GM19438 (cell line): ENCODE measurements around the gene IQSEC3.
"Not testable (repeated sequence)": the region's sequence is repeated elsewhere in the genome, so short reads cannot be mapped to it uniquely, and the experiment has no call there.

ENCODE experiments used
- ATAC-seq: cut with Tn5 transposase; IDR thresholded peaks from one replicate; pipeline ENCODE4 v1.9.1; 2021; ENCODE audit warnings: low read depth; ENCODE audit not compliant: unreplicated experiment

IQSEC3 gene

GRCh38 chr12:133616-134232 is 67.2 kb downstream of the IQSEC3 start:
- ATAC-seq: not testable (repeated sequence)

DNA sequence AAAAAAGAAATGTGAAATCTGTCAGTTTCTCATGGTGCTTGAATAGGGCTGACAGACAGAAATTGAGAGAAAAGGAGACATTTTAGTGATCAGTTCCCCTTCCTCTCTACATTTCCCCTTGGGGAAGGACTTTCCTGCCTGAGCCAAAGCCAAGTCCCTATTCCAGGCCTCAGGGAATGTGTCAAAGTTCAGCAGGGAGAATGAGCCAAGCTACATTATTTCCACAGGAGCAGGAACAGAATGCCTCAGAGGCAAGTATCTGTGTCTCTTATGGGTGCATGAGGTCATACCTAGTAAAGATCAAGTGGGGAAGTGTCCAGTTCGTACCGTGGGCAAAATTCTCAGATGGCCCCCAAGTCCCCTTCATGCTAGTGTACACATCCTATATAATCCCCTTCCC is 68.6 kb downstream of the IQSEC3 start:
- ATAC-seq: no peak

DNA sequence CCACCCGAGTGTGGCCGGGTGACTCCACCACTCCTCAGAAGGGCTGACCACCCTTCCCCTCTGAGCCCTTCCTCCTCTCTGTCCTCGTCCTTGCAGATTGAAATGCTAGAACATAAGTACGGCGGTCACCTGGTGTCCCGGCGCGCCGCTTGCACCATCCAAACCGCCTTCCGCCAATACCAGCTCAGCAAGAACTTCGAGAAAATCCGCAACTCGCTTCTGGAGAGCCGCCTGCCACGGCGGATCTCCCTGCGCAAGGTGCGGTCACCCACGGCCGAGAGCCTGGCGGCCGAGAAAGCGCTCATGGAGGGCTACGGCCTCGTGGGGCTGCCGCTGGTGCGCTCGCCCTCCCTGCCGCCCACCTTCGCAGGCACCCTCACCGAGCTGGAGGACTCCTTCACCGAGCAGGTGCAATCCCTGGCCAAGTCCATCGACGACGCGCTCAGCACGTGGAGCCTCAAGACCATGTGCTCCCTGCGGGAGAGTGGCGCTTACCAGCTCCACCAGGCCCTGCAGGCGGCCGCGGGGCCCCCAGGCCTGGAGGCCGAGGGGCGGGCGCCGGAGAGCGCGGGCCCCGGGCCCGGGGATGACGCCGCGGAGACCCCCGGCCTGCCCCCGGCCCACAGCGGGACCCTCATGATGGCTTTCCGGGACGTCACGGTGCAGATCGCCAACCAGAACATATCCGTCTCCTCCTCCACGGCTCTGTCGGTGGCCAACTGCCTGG is 71.8 kb downstream of the IQSEC3 start:
- ATAC-seq: no peak

GRCh38 chr12:138898-139534 is 72.4 kb downstream of the IQSEC3 start:
- ATAC-seq: no peak

DNA sequence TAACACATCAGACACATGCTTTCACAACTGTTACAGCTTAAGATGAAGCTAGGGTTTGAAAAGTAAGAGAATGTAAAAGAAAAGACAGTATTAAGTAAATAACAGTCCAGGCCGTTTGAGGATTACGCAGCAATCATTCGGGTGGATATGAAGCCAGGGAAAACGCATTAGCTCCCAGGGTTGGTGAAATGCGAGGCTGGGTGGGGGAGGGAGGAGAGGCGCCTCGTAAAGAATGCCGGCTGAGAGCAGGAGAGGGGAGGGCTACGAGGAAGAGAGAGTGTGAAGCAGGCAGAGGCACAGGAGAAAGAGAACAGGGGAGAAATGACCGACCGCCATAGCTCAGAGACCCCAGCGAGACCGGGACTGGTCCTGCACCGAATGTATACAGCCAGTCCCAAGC is 73.0 kb downstream of the IQSEC3 start:
- ATAC-seq: no peak

DNA sequence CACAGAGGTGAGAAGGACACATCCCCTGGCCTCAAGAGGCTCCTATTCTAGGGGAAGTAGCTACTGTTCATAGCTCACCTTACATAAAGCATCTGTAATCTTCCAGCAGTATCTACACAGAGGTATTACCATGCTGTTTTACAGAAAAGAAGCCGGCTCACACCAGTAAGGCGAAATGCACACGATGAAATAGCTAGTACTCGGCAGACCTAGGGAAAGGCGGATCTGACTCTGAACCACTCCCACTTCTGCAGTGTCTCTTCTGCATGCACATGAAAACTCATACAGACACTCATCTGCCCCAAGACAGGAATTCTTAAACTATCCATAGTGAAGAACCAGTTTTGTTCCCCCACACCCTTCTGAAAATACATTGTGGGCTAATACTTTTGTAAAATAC is 73.6 kb downstream of the IQSEC3 start:
- no peak for ATAC-seq

DNA sequence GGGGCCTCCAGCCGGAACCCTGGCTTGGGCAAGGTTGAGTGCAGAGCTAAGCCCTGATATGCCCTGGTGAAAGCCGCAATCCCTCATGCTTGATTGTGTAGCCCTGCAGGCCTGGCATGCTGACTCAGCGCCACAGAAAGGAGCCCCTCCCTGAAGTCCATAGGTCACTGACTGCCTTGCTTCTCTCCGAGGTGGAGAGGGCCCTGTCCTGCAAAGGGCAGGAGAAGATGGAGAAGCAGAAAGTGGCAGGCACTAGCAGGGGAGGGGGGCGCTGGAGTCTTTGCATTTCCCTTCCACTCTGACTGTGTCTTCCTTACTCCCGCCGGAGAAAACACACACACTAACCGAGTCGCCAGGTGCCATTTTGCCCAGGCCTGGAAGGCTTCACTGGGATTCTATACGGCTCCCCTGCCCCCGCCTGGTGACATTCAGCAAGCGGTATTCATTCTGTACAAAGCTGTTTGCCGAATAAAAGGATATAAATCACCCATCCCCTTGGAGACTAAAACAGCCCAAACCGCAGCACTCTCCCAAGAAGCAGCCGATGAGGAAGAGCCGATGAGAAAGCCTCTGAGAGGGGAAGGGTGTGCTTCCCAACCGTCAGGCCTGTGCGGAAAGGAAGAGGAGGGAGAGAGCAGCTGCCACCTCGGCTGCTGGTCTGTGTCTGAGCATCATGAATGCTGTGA is 77.5 kb downstream of the IQSEC3 start:
- no peak for ATAC-seq

DNA sequence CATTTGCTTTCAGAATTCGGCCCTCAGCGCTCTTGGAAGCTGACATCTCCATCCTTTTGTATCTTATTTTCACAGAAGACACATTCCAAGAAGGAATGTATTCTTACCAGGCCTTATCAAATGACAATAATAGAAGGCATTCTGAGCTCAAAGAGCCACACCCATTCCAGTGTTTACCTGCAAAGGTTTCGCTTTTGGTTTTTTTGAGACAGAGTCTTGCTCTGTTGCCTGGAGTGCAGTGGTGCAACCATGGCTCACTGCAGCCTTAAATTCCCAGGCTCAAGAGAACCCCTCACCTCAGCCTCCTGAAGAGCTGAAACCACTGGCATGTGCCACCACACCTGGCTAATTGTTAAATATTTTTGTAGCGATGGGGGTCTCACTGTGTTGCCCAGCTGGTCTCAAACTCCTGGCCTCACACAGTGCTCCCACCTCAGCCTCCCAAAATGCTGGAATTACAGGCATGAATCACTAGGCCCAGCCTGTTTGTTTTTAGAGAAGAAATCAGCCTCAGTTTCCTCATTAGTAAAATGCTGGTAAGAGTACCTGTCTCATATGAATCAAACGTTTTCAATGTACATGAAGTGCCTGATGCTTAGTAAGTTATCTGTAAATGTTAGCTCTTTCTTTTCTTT is 78.2 kb downstream of the IQSEC3 start:
- no peak for ATAC-seq

DNA sequence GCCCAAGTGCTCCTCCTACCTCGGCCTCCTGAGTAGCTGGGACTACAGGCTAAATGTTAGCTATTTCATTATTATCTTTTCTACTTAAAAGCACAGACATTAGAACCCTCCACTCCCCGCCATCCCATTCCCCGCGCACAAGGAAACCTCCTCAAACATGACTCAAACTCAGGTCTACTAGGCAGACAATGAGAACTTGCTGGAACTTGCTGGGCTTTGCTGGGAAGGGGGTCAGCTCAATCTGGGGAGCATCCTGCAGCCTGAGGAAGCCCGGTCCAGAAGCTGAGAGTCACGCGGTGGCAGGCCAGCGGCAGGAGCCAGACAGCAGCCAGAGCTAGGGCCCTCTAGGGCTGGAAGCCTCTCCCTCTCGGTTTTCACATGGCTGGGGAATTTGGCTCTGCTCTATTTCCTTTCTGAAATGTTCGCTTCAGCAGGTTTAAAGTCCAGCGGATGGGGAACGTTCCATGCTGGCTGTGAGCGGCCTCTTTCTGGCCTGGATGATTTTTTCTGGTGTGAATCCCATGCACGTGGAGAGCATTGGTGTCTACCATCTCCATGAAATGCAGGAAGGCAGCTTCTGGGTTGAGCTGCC is 78.9 kb downstream of the IQSEC3 start:
- no peak for ATAC-seq

DNA sequence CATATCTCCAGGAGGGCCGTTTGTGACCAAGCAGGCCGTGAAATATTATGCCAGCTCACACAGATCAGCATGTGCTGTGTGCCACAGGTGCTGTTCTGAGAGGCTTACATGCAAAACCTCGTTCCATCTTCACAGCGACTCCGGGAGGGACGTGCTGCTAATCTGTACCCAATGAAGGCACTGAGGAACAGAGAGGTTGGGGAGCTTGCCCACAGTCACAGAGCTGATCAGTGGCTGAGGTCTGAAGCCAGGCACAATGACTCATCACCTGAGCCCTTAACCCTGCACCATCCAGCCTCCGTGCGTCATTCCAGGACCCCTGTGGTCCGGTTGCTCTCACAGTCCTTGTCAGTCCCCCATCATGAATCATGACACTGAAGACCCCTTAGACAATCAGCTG is 80.7 kb downstream of the IQSEC3 start:
- ATAC-seq: no peak

DNA sequence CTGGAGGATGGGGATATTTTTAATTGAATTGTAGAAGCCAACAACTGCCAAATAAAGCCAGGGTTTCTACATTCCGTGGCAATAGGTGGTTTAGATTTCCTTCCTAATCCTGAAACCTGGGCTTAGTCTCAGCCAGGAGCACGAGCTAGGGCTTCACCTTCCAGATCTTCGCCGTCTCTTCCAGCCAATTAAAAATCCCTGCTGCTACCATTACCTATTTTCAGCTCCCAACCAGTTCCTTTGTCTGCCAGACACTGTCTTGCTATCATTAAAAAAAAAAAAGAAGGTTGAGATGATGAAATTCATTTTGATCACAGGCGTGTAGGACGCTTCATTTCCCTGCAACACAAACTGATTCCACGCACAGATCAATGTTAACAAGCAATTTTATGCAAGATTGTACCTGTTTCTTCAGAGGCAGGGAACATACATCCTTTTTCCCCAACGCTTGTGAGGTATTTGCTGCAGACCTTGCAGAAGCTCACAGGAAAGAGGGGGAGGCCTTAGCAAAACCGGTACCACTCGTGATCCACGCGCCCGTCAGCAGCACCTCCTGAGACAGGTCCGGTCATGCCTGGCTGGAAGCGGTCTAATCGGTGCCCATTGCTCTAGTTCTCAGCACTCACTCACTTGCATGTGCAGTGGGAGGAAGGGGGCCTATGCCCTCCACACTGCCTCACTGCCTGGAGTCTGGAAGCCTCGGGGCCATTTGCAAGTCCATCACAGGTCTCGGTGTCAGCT is 82.3 kb downstream of the IQSEC3 start:
- ATAC-seq: no peak

- ATAC-seq: no peak
Measured at GRCh38 chr12:151579-151978, 85.0 kb downstream of the IQSEC3 start.

DNA sequence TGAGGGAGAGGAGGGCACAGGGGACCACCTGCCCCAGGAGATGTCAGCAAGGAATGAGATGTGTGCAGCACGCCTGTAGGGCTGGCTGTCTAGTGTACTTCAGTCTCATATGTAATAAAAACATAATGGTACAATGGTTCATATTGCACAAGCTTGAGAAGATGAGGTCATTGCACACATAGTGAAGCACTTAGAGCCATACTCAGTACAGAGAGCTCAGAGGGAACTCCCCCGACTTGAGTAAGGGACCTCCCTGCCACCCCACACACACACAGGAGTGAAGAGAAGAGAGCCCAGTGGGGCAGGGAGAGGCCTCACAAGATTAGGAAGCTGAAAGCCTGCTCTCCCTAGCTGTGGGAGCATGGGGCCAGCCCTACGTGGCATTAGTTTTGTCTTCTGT is 85.9 kb downstream of the IQSEC3 start:
- no peak for ATAC-seq

GRCh38 chr12:153080-153746 is 86.6 kb downstream of the IQSEC3 start:
- ATAC-seq: no peak

GRCh38 chr12:154058-154457 is 87.5 kb downstream of the IQSEC3 start:
- ATAC-seq: no peak

- ATAC-seq: no peak
Measured at GRCh38 chr12:155006-155405, 88.4 kb downstream of the IQSEC3 start.

DNA sequence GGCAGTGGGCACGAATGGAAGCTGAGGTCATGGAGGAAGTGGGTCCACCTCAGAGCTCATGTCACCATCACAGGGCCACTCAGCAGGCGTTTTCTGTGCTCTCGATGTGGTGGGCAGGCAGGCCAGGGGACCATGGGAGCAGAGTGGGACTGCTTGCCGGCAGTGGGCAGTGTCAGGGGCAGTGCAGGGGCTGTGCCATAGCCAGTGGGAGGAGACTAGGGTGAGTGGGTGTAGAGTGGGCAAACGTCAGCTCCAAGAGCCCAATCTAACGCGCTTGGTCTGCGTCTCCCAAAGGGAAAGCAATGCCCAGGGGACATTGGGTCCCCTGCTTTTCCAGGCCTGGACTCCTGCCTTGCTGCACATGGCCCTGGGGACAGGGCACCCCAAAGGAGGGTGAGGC is 89.1 kb downstream of the IQSEC3 start:
- no peak for ATAC-seq

DNA sequence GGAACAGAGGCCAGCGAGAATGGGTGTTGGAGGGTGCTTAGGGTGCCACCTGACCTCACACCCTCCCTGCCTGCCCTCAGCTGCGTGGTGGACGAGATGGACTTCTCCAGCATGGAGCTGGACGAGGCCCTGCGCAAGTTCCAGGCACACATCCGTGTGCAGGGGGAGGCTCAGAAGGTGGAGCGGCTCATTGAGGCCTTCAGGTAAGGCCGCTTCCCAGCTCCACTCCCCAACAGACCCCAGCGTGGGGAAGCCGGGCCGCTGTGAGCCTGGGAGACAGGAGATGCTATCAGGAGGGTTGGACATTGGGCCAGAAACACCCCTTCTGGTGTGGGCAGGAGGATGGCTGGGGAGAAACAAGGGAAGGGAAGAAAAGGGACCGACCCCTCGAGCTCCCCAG is 90.4 kb downstream of the IQSEC3 start:
- no peak for ATAC-seq

DNA sequence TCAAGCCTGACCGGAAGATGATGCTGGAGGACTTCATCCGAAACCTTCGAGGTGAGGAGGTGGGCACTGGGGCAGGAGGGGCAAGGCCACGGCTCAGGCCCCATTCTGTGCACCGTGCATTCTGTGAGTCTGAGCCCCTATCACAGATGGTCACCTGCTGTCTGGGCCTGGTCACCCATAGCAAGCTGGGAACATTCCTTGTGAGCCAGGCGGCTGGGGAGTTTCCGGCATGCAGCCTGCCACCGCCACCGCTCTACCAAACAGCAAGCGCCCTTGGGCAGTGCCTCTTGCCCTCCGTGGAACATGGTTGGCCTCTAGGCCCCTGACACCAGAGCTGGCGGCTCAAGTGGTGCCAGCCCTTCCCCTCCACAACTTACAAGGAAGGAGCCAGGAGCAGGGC is 91.1 kb downstream of the IQSEC3 start:
- no peak for ATAC-seq
